A549 treated with CORT108297 at 1 μM for 4 hours (cell line): ENCODE results near the gene SSTR3. TPM values are rescaled to one million over a fixed set of nuclear protein-coding genes. Genes with fewer than 3 reads are reported as not detected.

Experiments used
- total RNA-seq: library from RNA; stranded (reverse); fragments of 200-300 nt; extraction: Qiagen RNA extraction; gene quantifications from 5 replicates; pipeline ENCODE4 v1.2.3, GENCODE V29; 2022

SSTR3 gene
- total RNA-seq, result not detected in 5 replicates

GRCh38 chr22:37212174-37212906 lies at the start of gene SSTR3:
Gene SSTR3 (minus strand): TSS chr22:37212477. CDS start chr22:37207803, 4,674 bp downstream.

GRCh38 chr22:37244114-37244921 lies 32.0 kb upstream of the SSTR3 start, which contains the start of gene RAC2:
Gene RAC2 (minus strand): TSS chr22:37244269. CDS start chr22:37244148, 121 bp downstream.

GRCh38 chr22:37187891-37188761 lies 24.2 kb downstream of the SSTR3 start, which contains the start of gene C1QTNF6:
Gene C1QTNF6 (minus strand): TSS chr22:37188247. CDS start chr22:37188213, 34 bp downstream.

Other genes with a start within 250 kb of the SSTR3 start
- gene TST, start 193.0 kb downstream of the SSTR3 start, total RNA-seq, result 40.7 to 61.2 TPM (median 56.3 TPM) in 5 replicates
- gene MPST, start 192.7 kb downstream of the SSTR3 start, total RNA-seq, result 41.9 to 78.2 TPM (median 76.8 TPM) in 5 replicates
- gene KCTD17, start 160.7 kb downstream of the SSTR3 start, total RNA-seq, result 20.3 to 27.5 TPM (median 26.7 TPM) in 5 replicates
- 0.02 TPM in 1 of 5 replicates, not detected in the others for gene TMPRSS6, start 102.8 kb downstream of the SSTR3 start, total RNA-seq
- 0.04 to 0.20 TPM (median 0.10 TPM) in 4 of 5 replicates, not detected in the other for gene IL2RB, start 62.6 kb downstream of the SSTR3 start, total RNA-seq
- gene C1QTNF6, start 24.2 kb downstream of the SSTR3 start, total RNA-seq, result 9.5 to 14.8 TPM (median 13.2 TPM) in 5 replicates
- gene RAC2, start 31.8 kb upstream of the SSTR3 start, total RNA-seq, result 0.11 to 0.27 TPM (median 0.22 TPM) in 5 replicates
- 0.70 to 1.3 TPM (median 1.0 TPM) in 5 replicates for gene CYTH4, start 70.0 kb upstream of the SSTR3 start, total RNA-seq
- 5.8 to 10.1 TPM (median 9.8 TPM) in 5 replicates for gene ELFN2, start 215.0 kb upstream of the SSTR3 start, total RNA-seq